OCI-LY3 (cell line): ENCODE data around the gene RHBDD2.

Experiments used
- EZH2phosphoT487 ChIP-seq: fragments of 200-600 bp; shearing (Covaris generic); IDR thresholded peaks from 2 replicates; pipeline ENCODE4 v1.6.1; 2018; ENCODE audit warnings: antibody characterized with exemption, mixed run types, low read depth
- TF ChIP-seq, protein P1 (sequence below): fragments of 200-600, 300-600 bp; sonication (generic); IDR thresholded peaks from 2 replicates; pipeline ENCODE4 v1.5.1; 2014; ENCODE audit warnings: antibody characterized with exemption, low read length, low read depth

DNA sequence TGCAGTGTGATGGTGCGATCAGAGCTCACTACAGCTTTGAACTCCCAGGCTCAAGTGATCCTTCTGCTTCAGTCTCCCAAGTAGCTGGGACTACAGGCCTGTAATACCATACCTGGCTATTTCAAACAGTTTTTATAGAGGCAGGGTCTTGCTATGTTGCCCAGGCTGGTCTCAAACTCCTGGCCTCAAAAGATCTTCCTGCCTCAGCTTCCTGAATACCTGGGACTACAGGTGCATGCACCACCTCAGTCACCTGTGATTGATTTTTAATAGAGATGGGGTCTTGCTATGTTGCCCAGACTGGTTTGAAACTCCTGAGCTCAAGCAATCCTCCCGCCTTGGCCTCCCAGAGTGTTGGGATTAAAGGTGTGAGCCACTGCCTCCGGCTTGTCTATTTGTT, 38.8 kb upstream of the RHBDD2 start:
- no peak for TF ChIP-seq EZH2phosphoT487
- TF ChIP-seq, protein P1, sequence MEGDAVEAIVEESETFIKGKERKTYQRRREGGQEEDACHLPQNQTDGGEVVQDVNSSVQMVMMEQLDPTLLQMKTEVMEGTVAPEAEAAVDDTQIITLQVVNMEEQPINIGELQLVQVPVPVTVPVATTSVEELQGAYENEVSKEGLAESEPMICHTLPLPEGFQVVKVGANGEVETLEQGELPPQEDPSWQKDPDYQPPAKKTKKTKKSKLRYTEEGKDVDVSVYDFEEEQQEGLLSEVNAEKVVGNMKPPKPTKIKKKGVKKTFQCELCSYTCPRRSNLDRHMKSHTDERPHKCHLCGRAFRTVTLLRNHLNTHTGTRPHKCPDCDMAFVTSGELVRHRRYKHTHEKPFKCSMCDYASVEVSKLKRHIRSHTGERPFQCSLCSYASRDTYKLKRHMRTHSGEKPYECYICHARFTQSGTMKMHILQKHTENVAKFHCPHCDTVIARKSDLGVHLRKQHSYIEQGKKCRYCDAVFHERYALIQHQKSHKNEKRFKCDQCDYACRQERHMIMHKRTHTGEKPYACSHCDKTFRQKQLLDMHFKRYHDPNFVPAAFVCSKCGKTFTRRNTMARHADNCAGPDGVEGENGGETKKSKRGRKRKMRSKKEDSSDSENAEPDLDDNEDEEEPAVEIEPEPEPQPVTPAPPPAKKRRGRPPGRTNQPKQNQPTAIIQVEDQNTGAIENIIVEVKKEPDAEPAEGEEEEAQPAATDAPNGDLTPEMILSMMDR: no peak
